Activated CD4-positive, CD25-positive, alpha-beta regulatory T cell treated with anti-CD3 and anti-CD28 coated beads, Interleukin-2, amount 50 U/mL, for 72 hours (primary cell): Measurements from ENCODE around the gene IRF4.

ENCODE experiments used
- DNase-seq: peaks from one replicate; pipeline ENCODE4 v3.0.0; 2021

The IRF4 gene

DNA sequence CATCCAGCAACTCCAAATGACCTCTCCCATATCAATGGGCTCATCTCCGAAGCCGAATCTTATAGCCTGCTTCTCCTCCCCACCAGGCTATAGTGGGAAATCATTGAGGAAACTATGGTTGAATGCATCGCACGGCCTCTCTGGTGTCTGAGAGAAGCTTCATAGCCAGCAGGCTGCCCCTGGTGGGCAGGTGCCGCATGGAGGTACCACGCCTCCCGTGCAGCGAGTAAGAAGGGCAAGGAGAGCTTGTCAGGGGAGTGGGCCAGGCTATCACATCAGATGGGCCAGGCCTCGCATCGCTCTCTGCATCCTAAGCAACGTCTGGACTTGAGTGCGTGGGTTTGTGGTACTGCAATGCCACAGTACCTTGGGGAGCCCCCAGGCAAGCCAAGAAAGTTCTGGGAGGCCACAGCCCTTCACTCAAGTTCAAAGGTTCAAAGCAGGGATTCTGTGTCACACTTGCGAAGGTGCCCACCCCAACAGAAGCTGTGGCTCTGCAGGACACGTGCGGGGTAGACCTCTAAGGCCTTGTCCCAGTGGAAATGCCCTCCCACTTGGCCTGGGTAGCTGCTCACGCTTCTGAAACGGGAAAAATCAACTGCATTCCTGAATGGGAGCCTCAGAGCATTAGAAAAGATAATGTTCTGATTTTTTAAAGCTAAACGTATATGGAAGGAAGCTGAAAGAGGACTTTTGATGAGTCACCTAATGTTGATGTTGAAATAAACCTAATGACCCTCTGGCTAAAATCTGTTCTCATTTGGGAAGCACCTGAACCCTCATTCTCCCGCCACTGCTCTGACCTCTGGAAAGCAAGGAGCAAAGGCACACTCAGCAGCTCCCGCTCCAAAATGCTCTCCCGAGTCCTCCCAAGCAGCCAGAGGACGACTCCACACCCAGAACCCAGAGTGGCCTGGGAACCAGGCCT, 8.4 kb upstream of the IRF4 start:
- peak; percentile 27 for DNase-seq

DNA sequence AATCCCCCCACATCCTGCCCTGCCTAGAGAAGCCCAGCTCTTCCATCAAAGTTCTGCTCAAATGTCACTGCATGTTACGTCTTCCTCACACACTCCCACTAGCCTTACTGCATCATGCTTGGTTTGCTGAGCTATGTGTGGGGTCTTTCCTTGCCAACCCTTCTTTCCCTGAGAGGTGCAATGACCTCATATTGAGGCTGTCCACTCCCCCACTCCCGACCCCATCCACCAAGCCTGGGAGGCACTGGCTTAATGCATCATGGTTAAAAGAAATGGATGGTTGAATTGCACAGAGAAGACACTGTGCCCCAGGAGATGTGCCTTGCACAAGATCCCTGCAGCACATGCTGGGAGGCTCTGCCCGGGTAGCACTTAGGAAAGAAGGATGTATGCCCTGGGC, 7.7 kb upstream of the IRF4 start:
- no peak for DNase-seq

- DNase-seq: no peak
Measured at GRCh38 chr6:384898-385297, 6.7 kb upstream of the IRF4 start.

GRCh38 chr6:385614-386013, 5.9 kb upstream of the IRF4 start:
- DNase-seq: no peak

DNA sequence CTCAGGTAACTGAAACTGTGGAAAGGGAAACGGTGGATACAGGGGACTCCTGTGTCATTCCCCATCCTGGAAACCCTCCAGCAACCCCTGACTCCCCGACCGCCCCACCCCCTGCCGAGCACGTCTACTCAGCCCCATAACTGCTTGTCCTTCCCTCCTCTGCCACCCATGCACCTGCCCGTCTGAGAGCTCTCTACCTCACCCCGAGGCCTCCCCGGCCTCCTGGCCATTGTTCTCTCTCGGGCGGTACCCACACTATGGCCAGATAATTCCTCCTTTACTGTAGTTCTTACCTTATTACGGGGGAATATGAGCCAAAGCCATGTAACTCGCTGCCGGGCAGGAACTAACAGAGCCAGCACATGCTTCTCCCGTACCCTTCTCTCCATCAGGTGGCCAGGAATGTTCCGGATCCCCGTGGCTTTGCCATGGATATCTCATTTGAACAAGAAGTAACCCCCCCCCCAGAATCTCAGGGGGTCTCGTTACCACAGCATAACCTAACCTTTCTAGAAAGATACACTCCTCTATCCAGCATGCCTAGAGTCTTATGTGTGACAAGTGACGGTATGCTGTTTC, 4.8 kb upstream of the IRF4 start:
- DNase-seq: no peak

- no peak for DNase-seq
Measured at GRCh38 chr6:387293-387741, 4.2 kb upstream of the IRF4 start.

GRCh38 chr6:388202-388903, 3.2 kb upstream of the IRF4 start:
- DNase-seq: no peak

GRCh38 chr6:389143-389542, 2.4 kb upstream of the IRF4 start:
- DNase-seq: no peak

DNA sequence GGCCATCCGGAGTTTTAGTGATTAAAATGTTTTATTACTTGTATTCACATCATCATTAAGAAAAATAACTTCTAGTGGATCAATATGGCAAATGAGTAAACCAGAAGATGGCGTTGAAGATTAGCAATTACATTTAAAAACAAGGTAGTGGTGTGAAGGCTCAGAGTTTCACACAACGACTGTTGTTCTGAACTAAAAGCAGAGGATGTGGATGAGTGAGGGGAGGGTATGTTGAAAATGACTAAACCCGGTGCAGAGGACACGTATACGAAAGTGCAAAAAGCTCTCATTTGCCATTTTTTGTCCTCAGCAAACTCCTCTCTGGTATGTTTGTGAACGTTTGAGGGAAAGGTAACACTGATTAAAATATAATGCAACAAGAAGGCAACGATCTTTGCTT, 1.9 kb upstream of the IRF4 start:
- no peak for DNase-seq

DNA sequence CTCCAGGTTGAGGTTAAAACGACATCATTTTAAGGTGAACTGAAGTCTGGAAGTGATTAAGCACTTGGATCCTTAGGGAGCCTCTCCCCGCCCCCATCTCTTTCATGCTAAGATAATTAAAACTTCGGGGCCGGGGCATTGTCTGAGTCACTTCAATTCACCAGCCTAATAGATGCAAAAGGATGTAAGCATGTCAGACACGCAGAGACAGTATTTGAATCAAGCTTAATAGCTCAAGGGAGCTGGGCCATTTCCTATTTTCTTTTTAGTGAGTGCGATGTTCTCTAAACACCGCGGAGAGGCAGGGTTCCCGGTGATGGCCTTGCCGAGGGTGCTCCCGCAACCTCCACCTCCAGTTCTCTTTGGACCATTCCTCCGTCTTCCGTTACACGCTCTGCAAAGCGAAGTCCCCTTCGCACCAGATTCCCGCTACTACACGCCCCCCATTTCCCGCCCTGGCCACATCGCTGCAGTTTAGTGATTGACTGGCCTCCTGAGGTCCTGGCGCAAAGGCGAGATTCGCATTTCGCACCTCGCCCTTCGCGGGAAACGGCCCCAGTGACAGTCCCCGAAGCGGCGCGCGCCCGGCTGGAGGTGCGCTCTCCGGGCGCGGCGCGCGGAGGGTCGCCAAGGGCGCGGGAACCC, 516 bp upstream of the IRF4 start:
- no peak for DNase-seq

DNA sequence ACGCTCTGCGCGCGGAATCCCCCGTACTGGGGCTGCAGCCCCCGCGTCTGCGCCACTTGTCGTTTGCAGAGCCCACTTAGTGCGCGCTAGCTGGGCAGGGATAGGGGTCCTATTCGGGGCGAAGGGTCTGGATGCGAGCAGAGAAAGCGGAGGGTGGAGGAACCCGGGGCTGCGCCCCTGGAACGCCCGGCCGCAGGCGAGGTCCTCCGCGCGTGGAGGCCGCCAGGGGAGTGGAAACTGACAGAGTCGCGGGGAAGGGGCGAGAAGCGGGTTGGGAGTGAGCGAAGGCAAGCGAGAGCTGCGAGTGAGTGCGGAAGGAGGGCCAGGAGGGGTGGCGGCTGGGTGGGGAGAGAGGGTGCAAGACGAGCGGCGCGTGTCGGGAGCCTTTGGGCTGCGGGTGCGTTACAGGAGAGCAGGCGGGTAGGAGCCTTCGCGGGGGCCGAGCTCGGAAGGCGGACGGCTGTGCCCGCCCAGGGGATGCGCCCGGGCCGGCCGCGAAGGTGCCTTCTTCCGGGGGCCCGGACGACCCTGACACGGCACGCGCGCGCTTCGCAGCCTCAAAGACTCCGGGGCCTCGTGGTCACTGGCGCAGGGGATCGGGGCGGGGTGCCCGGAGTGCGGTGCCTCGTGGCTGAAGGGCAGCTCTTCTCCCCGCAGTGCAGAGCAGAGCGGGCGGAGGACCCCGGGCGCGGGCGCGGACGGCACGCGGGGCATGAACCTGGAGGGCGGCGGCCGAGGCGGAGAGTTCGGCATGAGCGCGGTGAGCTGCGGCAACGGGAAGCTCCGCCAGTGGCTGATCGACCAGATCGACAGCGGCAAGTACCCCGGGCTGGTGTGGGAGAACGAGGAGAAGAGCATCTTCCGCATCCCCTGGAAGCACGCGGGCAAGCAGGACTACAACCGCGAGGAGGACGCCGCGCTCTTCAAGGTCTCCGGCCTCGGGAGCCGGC, 1.2 kb downstream of the IRF4 start:
- DNase-seq: peak; percentile 66

DNA sequence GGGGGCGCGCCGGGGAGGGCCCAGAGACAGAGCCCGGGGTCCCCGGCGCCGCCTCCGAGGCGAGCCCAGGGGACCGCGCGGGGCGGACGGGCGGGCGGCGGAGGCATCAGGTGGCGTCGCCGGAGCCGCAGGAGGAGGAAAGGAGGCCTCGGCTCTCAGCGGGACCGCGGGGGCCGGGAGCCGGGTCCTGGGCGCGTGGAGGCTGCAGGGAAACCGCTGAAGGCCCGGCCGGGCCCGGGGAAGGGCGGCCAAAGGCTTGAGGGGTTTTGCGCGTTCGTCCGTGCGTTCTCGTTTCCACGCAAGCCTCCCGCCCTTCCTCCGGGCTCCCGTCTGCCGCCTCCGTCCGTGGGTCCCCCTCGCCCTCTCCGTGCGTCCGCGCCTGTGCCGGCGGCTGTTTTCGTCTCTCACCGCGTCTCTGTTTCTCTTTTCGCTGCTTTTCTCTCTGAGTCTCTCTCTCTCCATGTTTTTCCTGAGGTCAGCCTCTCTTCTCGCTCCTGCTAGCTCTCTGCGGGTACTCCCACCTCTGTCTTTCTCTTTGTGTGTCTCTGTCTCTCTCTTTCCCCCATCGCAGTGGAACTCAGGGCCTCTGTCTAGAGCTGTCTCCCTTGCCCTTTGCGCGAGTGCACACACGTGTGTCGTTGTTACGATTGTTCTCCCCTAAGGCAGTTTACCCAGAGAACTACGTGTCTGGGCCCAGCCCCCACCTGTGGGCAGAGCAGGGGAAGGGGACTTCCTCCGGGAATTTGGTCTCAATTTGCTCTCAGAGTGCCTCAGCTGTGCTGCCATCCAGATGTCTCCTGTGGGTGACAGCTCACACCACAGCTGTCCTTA, 2.1 kb downstream of the IRF4 start:
- DNase-seq: no peak

- DNase-seq: no peak
Measured at GRCh38 chr6:394641-395289, 3.2 kb downstream of the IRF4 start.

DNA sequence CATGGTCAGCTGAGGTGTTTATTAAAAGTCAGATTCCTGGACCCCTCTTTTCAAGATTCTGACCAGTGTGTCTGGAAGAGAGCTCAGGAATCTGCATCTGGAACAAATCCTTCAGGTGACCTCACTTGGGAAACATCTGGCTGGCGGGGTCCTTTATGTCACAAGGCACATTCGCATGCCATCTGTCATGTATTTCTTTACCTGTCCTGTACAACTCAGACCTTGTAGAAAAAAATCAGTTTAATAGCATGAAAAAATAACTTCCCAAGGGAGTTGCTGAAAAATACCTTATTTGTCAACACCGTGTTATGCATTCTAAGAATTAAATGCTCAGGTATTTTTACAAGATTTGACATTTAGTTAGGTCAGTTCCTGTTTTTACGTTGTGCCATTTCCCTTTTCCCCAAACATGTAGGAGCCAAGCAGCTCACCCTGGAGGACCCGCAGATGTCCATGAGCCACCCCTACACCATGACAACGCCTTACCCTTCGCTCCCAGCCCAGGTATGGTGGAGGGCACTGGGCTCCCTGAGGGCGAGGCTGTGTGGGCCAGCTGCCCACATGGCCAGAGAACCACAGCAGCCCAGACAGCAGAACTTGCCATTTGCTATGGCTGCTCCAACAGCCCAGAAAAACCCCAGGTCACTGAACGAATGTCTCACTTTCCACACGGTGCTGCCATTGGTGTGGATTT, 4.0 kb downstream of the IRF4 start:
- DNase-seq: no peak

- DNase-seq: no peak
Measured at GRCh38 chr6:396126-396520, 4.6 kb downstream of the IRF4 start.

- DNase-seq: no peak
Measured at GRCh38 chr6:397056-397455, 5.5 kb downstream of the IRF4 start.

- DNase-seq: no peak
Measured at GRCh38 chr6:397604-398003, 6.1 kb downstream of the IRF4 start.

DNA sequence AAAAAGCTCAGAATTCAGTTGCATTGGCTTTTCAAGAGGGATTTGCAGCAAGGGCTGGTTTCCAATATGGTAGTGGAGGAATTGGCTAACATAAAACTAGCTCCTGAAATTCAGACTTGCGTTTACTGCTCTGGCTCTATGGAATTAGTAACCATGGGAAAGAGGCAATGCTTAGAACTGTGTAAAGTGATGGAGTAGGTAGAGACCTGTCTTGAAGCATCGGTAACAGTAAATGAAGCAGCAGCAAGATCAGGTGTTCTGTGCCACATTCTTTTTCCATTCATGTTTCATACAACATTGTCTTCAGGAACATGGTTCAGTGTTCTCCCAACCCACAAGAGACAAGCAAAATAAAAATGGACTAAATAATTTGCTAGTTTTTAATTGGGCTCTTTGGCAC, 6.5 kb downstream of the IRF4 start:
- no peak for DNase-seq

- no peak for DNase-seq
Measured at GRCh38 chr6:398558-399078, 7.1 kb downstream of the IRF4 start.
